Panc1 (cell line): ENCODE data around the gene COQ8B. TPM values are rescaled to one million over a fixed set of nuclear protein-coding genes. Genes with fewer than 3 reads are reported as not detected.

Source experiments
- ATAC-seq: fragments of 200-7000 bp; cut with Tn5 transposase; 2 replicates; pipeline ENCODE4 v1.9.1; 2020; ENCODE audit warnings: mild to moderate bottlenecking, moderate library complexity
- BruUV-seq: library from RNA; stranded (reverse); fragments of 400-500 nt; replicated peaks from 2 replicates; lab custom pipeline; 2021; lab: Mats Ljungman, UMichigan
- CTCF ChIA-PET: fragments of 300-600 bp; sonication (Branson Sonifier 250); formaldehyde crosslinking; loops from one replicate; lab custom pipeline; 2022; ENCODE audit warnings: antibody characterized with exemption; lab: Charles Lee
- POLR2A ChIA-PET: fragments of 300-600 bp; sonication (Branson Sonifier 250); formaldehyde crosslinking; loops from one replicate; lab custom pipeline; 2022; ENCODE audit warnings: antibody characterized with exemption; lab: Charles Lee
- DNase-seq: peaks from one replicate; pipeline ENCODE4 v3.0.0-alpha.2; 2010; ENCODE audit warnings: low read depth, low spot score
- H3K27ac ChIP-seq: 2 replicates; pipeline ENCODE4 v1.5.1; 2011; ENCODE audit warnings: mild to moderate bottlenecking, low read length, inconsistent platforms
- H3K27me3 ChIP-seq: fragments of 200-500 bp; sonication (Bioruptor generic); 2 replicates; pipeline ENCODE4 v1.6.0; 2014; ENCODE audit warnings: low read length, inconsistent platforms; ENCODE audit not compliant: control insufficient read depth, insufficient read depth
- H3K36me3 ChIP-seq: fragments of 200-500 bp; sonication (Bioruptor generic); 2 replicates; pipeline ENCODE4 v1.5.1; 2014; ENCODE audit warnings: inconsistent platforms, mild to moderate bottlenecking, low read length, moderate library complexity; ENCODE audit not compliant: control insufficient read depth, insufficient read depth
- H3K4me1 ChIP-seq: 2 replicates; pipeline ENCODE4 v1.5.1; 2011; ENCODE audit warnings: inconsistent platforms, mild to moderate bottlenecking, low read length, moderate library complexity; ENCODE audit not compliant: control insufficient read depth, insufficient read depth
- H3K4me3 ChIP-seq, 2 experiments: 2 replicates each; pipeline ENCODE4 v1.5.1; 2011 to 2012; ENCODE audit warnings: low read depth in 2 of 2, low read length in 2 of 2, mild to moderate bottlenecking in 2 of 2, inconsistent platforms in 1 of 2, moderate library complexity in 1 of 2
- H3K9me3 ChIP-seq: fragments of 200-500 bp; sonication (Bioruptor generic); 2 replicates; pipeline ENCODE4 v1.5.1; 2014; ENCODE audit warnings: low read depth, mild to moderate bottlenecking, inconsistent platforms, low read length, moderate library complexity; ENCODE audit not compliant: control insufficient read depth, insufficient read depth
- CTCF ChIP-seq: fragments of 450-650 bp; IDR thresholded peaks from 2 replicates; pipeline ENCODE4 v1.5.1; 2017; ENCODE audit warnings: mild to moderate bottlenecking
- POLR2AphosphoS5 ChIP-seq: IDR thresholded peaks from 2 replicates; pipeline ENCODE4 v1.6.1; 2012; ENCODE audit warnings: mild to moderate bottlenecking, low read depth, low read length, moderate library complexity
- REST ChIP-seq, 2 experiments: IDR thresholded peaks; 2 replicates each; pipeline ENCODE4 v1.6.1; 2011 to 2012; ENCODE audit warnings: low read depth in 2 of 2, control low read depth in 1 of 2, low read length in 1 of 2, mild to moderate bottlenecking in 1 of 2, moderate library complexity in 1 of 2; ENCODE audit not compliant: insufficient read depth in 1 of 2
- SIN3A ChIP-seq: IDR thresholded peaks from 2 replicates; pipeline ENCODE4 v1.6.1; 2012; ENCODE audit warnings: low read depth, mild to moderate bottlenecking, low read length, moderate library complexity, borderline replicate concordance; ENCODE audit not compliant: insufficient read depth
- TCF7L2 ChIP-seq: IDR thresholded peaks from 2 replicates; pipeline ENCODE4 v1.6.1; 2011; ENCODE audit warnings: mild to moderate bottlenecking, low read depth, low read length, inconsistent platforms
- in situ Hi-C: cut with HindIII; loops from 2 replicates; pipeline ENCODE4 v1.10.0; 2016; ENCODE audit warnings: low sequenced_read_pairs, low pct_unique_long_range_greater_than_20kb
- intact Hi-C: fragments of 100-400 bp; cut with micrococcal nuclease; formaldehyde crosslinking; loops from one replicate; pipeline ENCODE4 v1.10.0; 2022; ENCODE audit not compliant: unreplicated experiment
- total RNA-seq: library from RNA; stranded (reverse); gene quantifications from one replicate; pipeline ENCODE4 v1.2.1, GENCODE V29; 2021; ENCODE audit not compliant: unreplicated experiment

The COQ8B gene
- total RNA-seq, 1 experiment from 2014 or later = 15.6 TPM

GRCh38 chr19:40659566-40659965 is 57.1 kb downstream of the COQ8B start:
- BruUV-seq = no TSS peak
- no peak overlapping the region for H3K4me3 ChIP-seq
- POLR2A ChIA-PET = no interaction called here
- H3K27me3 ChIP-seq = no peaks in the 10 kb centered on the region
- no peaks in the 10 kb centered on the region for H3K36me3 ChIP-seq
- H3K9me3 ChIP-seq = no peaks in the 10 kb centered on the region
- CTCF ChIA-PET = interaction anchor here (0.6 kb wide), 1 partner anchor 262 kb away, joined by 3 read pairs; no protein-coding TSS in a partner anchor
- TF ChIP-seq POLR2AphosphoS5 = no peak
- TF ChIP-seq SIN3A = no peak
- no peak for TF ChIP-seq TCF7L2
- no peak for TF ChIP-seq CTCF
- no peak for TF ChIP-seq REST (IDR thresholded peaks at IDR 0.05; ENCODE audit: insufficient read depth in 1 of 2, low read depth in 2 of 2, low read length in 1 of 2)
- ATAC-seq (no peak), DNase-seq (no peak)
- in situ Hi-C loops = no loop called here
- intact Hi-C loops = no loop called here
- peaks cover 5% of the 10 kb centered on the region; the same call in 1 of the 2 replicates for H3K4me1 ChIP-seq
- no peak overlapping the region for H3K27ac ChIP-seq

GRCh38 chr19:40659116-40659515 is 57.6 kb downstream of the COQ8B start:
- Histone ChIP-seq H3K4me1 (peaks cover 5% of the 10 kb centered on the region; the same call in 1 of the 2 replicates), H3K27ac (no peak overlapping the region), H3K27me3 (no peaks in the 10 kb centered on the region), H3K36me3 (no peaks in the 10 kb centered on the region), H3K4me3 (no peak overlapping the region), H3K9me3 (no peaks in the 10 kb centered on the region)
- ATAC-seq (no peak), DNase-seq (no peak)
- BruUV-seq = no TSS peak
- ChIA-PET CTCF (interaction anchor here (0.6 kb wide), 1 partner anchor 262 kb away, joined by 3 read pairs; no protein-coding TSS in a partner anchor), POLR2A (no interaction called here)
- intact Hi-C loops (no loop called here), in situ Hi-C loops (no loop called here)
- no peak for TF ChIP-seq TCF7L2
- TF ChIP-seq POLR2AphosphoS5 = no peak
- TF ChIP-seq CTCF = no peak
- no peak for TF ChIP-seq SIN3A
- TF ChIP-seq REST (IDR thresholded peaks at IDR 0.05; ENCODE audit: insufficient read depth in 1 of 2, low read depth in 2 of 2, low read length in 1 of 2) = no peak
